IMR-90 (cell line): ENCODE data around the gene SLC4A1AP. TPM values are rescaled to one million over a fixed set of nuclear protein-coding genes. Genes with fewer than 3 reads are reported as not detected.

Experiments
- ATAC-seq: fragments of 200-7000 bp; cut with Tn5 transposase; 2 replicates; pipeline ENCODE4 v1.9.1; 2020; ENCODE audit warnings: low read depth, mild to moderate bottlenecking, moderate library complexity
- BruUV-seq: library from RNA; stranded (reverse); fragments of 400-500 nt; replicated peaks from 2 replicates; lab custom pipeline; 2021; lab: Mats Ljungman, UMichigan
- CTCF ChIA-PET: fragments of 300-600 bp; formaldehyde crosslinking; extraction: SDS; loops from one replicate; lab custom pipeline; 2021; ENCODE audit warnings: antibody characterized with exemption; lab: Yijun Ruan, JAX
- POLR2A ChIA-PET: fragments of 300-600 bp; sonication (Branson Sonifier 250); formaldehyde crosslinking; loops from one replicate; lab custom pipeline; 2022; ENCODE audit warnings: antibody characterized with exemption; ENCODE audit not compliant: unreplicated experiment; lab: Charles Lee
- DNase-seq: peaks from one replicate; pipeline ENCODE4 v3.0.0; 2013
- H2AFZ ChIP-seq: replicated peaks from 2 replicates; pipeline ENCODE3; 2013; ENCODE audit warnings: low read length, mild to moderate bottlenecking; ENCODE audit not compliant: poor library complexity
- H2AK5ac ChIP-seq: 2 replicates; pipeline ENCODE4 v1.6.1; 2013; ENCODE audit warnings: low read depth, low read length, inconsistent platforms
- H2AK9ac ChIP-seq: replicated peaks from 2 replicates; pipeline ENCODE3; 2013; ENCODE audit warnings: mild to moderate bottlenecking, low read depth, low read length, moderate library complexity; ENCODE audit not compliant: poor library complexity
- H2BK120ac ChIP-seq: 2 replicates; pipeline ENCODE4 v1.6.1; 2013; ENCODE audit warnings: low read depth, low read length, inconsistent platforms
- H2BK15ac ChIP-seq: 3 replicates; pipeline ENCODE4 v1.6.1; 2013; ENCODE audit warnings: low read depth, low read length, inconsistent platforms
- H2BK20ac ChIP-seq: 2 replicates; pipeline ENCODE4 v1.6.1; 2013; ENCODE audit warnings: low read depth, mild to moderate bottlenecking, inconsistent platforms, low read length, moderate library complexity
- H2BK5ac ChIP-seq: 2 replicates; pipeline ENCODE4 v1.6.1; 2013; ENCODE audit warnings: mild to moderate bottlenecking, low read depth, low read length, inconsistent platforms; ENCODE audit not compliant: poor library complexity, severe bottlenecking
- H3K14ac ChIP-seq: replicated peaks from 2 replicates; pipeline ENCODE4 v1.6.1; 2013; ENCODE audit warnings: low read depth, low read length, inconsistent platforms
- H3K18ac ChIP-seq: 2 replicates; pipeline ENCODE4 v1.6.1; 2013; ENCODE audit warnings: low read depth, low read length, control low read depth
- H3K23ac ChIP-seq: 2 replicates; pipeline ENCODE4 v1.6.1; 2013; ENCODE audit warnings: low read depth, low read length, inconsistent platforms
- H3K27ac ChIP-seq: 2 replicates; pipeline ENCODE4 v1.5.1; 2013; ENCODE audit warnings: mild to moderate bottlenecking, control low read depth, low read length; ENCODE audit not compliant: insufficient read depth
- H3K27me3 ChIP-seq: 2 replicates; pipeline ENCODE4 v1.6.1; 2013; ENCODE audit warnings: low read length; ENCODE audit not compliant: control insufficient read depth, insufficient read depth
- H3K36me3 ChIP-seq: 2 replicates; pipeline ENCODE4 v1.6.1; 2013; ENCODE audit warnings: low read length, mixed read lengths; ENCODE audit not compliant: control insufficient read depth, insufficient read depth
- H3K4ac ChIP-seq: 2 replicates; pipeline ENCODE4 v1.6.1; 2013; ENCODE audit warnings: low read depth, low read length, inconsistent platforms
- H3K4me1 ChIP-seq: 2 replicates; pipeline ENCODE4 v1.6.1; 2013; ENCODE audit warnings: low read length, mixed read lengths; ENCODE audit not compliant: control insufficient read depth, insufficient read depth
- H3K4me2 ChIP-seq: 2 replicates; pipeline ENCODE4 v1.6.1; 2013; ENCODE audit warnings: low read depth, mild to moderate bottlenecking, control low read depth, low read length, moderate library complexity
- H3K4me3 ChIP-seq: 2 replicates; pipeline ENCODE4 v1.5.1; 2013; ENCODE audit warnings: low read depth, mild to moderate bottlenecking, control low read depth, low read length, moderate library complexity; ENCODE audit not compliant: insufficient read depth
- H3K56ac ChIP-seq: 2 replicates; pipeline ENCODE4 v1.6.1; 2013; ENCODE audit warnings: low read length, inconsistent platforms; ENCODE audit not compliant: insufficient read depth; ENCODE audit errors: extremely low read depth
- H3K79me1 ChIP-seq, 2 experiments: 2 replicates each; pipeline ENCODE4 v1.6.1; 2013; ENCODE audit warnings: low read length in 2 of 2, inconsistent platforms in 1 of 2, low read depth in 1 of 2
- H3K9ac ChIP-seq: 2 replicates; pipeline ENCODE4 v1.6.1; 2013; ENCODE audit warnings: low read depth, low read length, control low read depth
- H3K9me1 ChIP-seq: 2 replicates; pipeline ENCODE4 v1.6.1; 2013; ENCODE audit warnings: low read length, inconsistent platforms; ENCODE audit not compliant: insufficient read depth
- H3K9me3 ChIP-seq: 2 replicates; pipeline ENCODE4 v1.6.1; 2013; ENCODE audit warnings: low read length; ENCODE audit not compliant: control insufficient read depth, insufficient read depth
- H4K20me1 ChIP-seq: 2 replicates; pipeline ENCODE4 v1.6.1; 2013; ENCODE audit warnings: low read length, inconsistent platforms; ENCODE audit not compliant: insufficient read depth
- H4K5ac ChIP-seq: 2 replicates; pipeline ENCODE4 v1.6.1; 2013; ENCODE audit warnings: mild to moderate bottlenecking, low read depth, low read length, control low read depth
- H4K8ac ChIP-seq, 2 experiments: 2 replicates each; pipeline ENCODE4 v1.6.1; 2013; ENCODE audit warnings: low read depth in 2 of 2, low read length in 2 of 2, control low read depth in 1 of 2, inconsistent platforms in 1 of 2
- H4K91ac ChIP-seq: 2 replicates; pipeline ENCODE4 v1.6.1; 2013; ENCODE audit warnings: low read depth, low read length, inconsistent platforms; ENCODE audit not compliant: insufficient read depth
- BHLHE40 ChIP-seq: fragments of 150-350 bp; IDR thresholded peaks from 2 replicates; pipeline ENCODE4 v1.6.1; 2016; ENCODE audit warnings: mild to moderate bottlenecking, low read depth, low read length
- CEBPB ChIP-seq: IDR thresholded peaks from 2 replicates; pipeline ENCODE4 v1.6.1; 2012; ENCODE audit warnings: low read depth, low read length, improper control_type of control experiment
- CHD1 ChIP-seq: IDR thresholded peaks from 2 replicates; pipeline ENCODE4 v1.6.1; 2012; ENCODE audit warnings: low read depth, low read length, improper control_type of control experiment
- ELK1 ChIP-seq: fragments of 150-350 bp; IDR thresholded peaks from 2 replicates; pipeline ENCODE4 v1.6.1; 2016; ENCODE audit warnings: low read depth, mild to moderate bottlenecking, low read length, moderate library complexity, borderline replicate concordance
- FOS ChIP-seq: fragments of 150-350 bp; IDR thresholded peaks from 2 replicates; pipeline ENCODE4 v1.6.1; 2016; ENCODE audit warnings: low read depth, low read length
- MAZ ChIP-seq: IDR thresholded peaks from 2 replicates; pipeline ENCODE4 v1.6.1; 2012; ENCODE audit warnings: low read depth, mild to moderate bottlenecking, low read length, improper control_type of control experiment, moderate library complexity, borderline replicate concordance
- MXI1 ChIP-seq: IDR thresholded peaks from 2 replicates; pipeline ENCODE4 v1.6.1; 2012; ENCODE audit warnings: low read depth, mild to moderate bottlenecking, low read length, moderate library complexity, borderline replicate concordance
- NFE2L2 ChIP-seq: fragments of 150-350 bp; IDR thresholded peaks from 2 replicates; pipeline ENCODE4 v1.6.1; 2016; ENCODE audit warnings: low read depth, mild to moderate bottlenecking, low read length
- POLR2A ChIP-seq: IDR thresholded peaks from 2 replicates; pipeline ENCODE4 v1.6.1; 2012; ENCODE audit warnings: mild to moderate bottlenecking, low read depth, low read length
- RCOR1 ChIP-seq: IDR thresholded peaks from 2 replicates; pipeline ENCODE4 v1.6.1; 2012; ENCODE audit warnings: mild to moderate bottlenecking, low read length, improper control_type of control experiment; ENCODE audit not compliant: insufficient replicate concordance
- RFX5 ChIP-seq: IDR thresholded peaks from 2 replicates; pipeline ENCODE4 v1.8.0; 2012; ENCODE audit warnings: low read depth, mild to moderate bottlenecking, low read length, moderate library complexity
- SMC3 ChIP-seq: fragments of 150-350 bp; IDR thresholded peaks from 2 replicates; pipeline ENCODE4 v1.6.1; 2016; ENCODE audit warnings: low read depth, mild to moderate bottlenecking, antibody characterized with exemption, low read length, moderate library complexity
- WGBS, 2 experiments: methylation state at CpG; one replicate each; pipeline versions ENCODE4 v1.1.5 to v1.1.7; 2013; ENCODE audit warnings: missing lambda C conversion rate in 2 of 2; ENCODE audit not compliant: insufficient read length in 1 of 2; ENCODE audit errors: extremely low coverage in 2 of 2; 5-methylcytosine and 5-hydroxymethylcytosine counted together
- dilution Hi-C: fragments of 300-500 bp; cut with HindIII; formaldehyde crosslinking; loops from one replicate; pipeline ENCODE4 v1.14.3; 2018; ENCODE audit warnings: low sequenced_read_pairs; ENCODE audit not compliant: unreplicated experiment
- in situ Hi-C: fragments of 300-500 bp; cut with MboI; formaldehyde crosslinking; loops from 3 replicates; pipeline ENCODE4 v1.14.3; 2019; ENCODE audit warnings: low sequenced_read_pairs, inconsistent platforms, mixed read lengths
- intact Hi-C: fragments of 100-400 bp; cut with micrococcal nuclease; formaldehyde crosslinking; loops from 2 replicates; pipeline ENCODE4 v1.10.0; 2022
- polyA plus RNA-seq, 3 experiments: library from polyadenylated mRNA; depleted of rRNA; stranded (reverse); fragments of >200 nt; gene quantifications; 2 replicates each; pipeline ENCODE4 v1.2.3, GENCODE V29; 2012; ENCODE audit warnings: low replicate concordance in 1 of 3
- total RNA-seq: library from RNA; depleted of rRNA; stranded (reverse); fragments of >200 nt; gene quantifications from 2 replicates; pipeline ENCODE4 v1.2.3, GENCODE V29; 2012
- TF ChIP-seq, protein P1 (sequence below): fragments of 150-350 bp; IDR thresholded peaks from 2 replicates; pipeline ENCODE4 v1.6.1; 2017; ENCODE audit warnings: mild to moderate bottlenecking, antibody characterized with exemption, low read length, low read depth
- TF ChIP-seq, protein P2 (sequence below): conservative IDR thresholded peaks from 2 replicates; pipeline ENCODE4 v1.5.1; 2012; ENCODE audit warnings: mild to moderate bottlenecking, low read depth, low read length, improper control_type of control experiment

SLC4A1AP gene
- total and polyA plus RNA-seq, 2 of the 4 experiments (the other 2 are of a cell fraction): 11.7 to 13.6 TPM

GRCh38 chr2:27636766-27637165, 26.9 kb upstream of the SLC4A1AP start:
- H2AK5ac ChIP-seq: no peak overlapping the region
- H3K23ac ChIP-seq: no peak overlapping the region
- no peak overlapping the region for H2AK9ac ChIP-seq
- H3K4me1 ChIP-seq: no peaks in the 10 kb centered on the region
- H3K27ac ChIP-seq: no peak overlapping the region
- no peak overlapping the region for H3K4me2 ChIP-seq
- no peak overlapping the region for H3K9ac ChIP-seq
- H3K9me1 ChIP-seq: no peaks in the 10 kb centered on the region
- no peak overlapping the region for H4K5ac ChIP-seq
- H2BK5ac ChIP-seq: no peak overlapping the region
- DNase-seq (peak; percentile 28), ATAC-seq (no peak)
- in situ Hi-C loops: no loop called here
- no CpG with 5 or more reads among the region's 5 CpGs for WGBS, 2 experiments
- H3K79me1 ChIP-seq: peaks cover 9 to 24% of the 10 kb centered on the region in 2 experiments; a peak in 3 of 4 replicates
- ChIA-PET CTCF (no interaction called here), POLR2A (no interaction called here)
- dilution Hi-C loops: no loop called here
- peaks cover 33% of the 10 kb centered on the region for H3K36me3 ChIP-seq
- H4K20me1 ChIP-seq: peaks cover 4% of the 10 kb centered on the region; the same call in 1 of the 2 replicates
- no peak overlapping the region for H2BK120ac ChIP-seq
- H3K56ac ChIP-seq: no peak overlapping the region
- no peak overlapping the region for H2BK15ac ChIP-seq
- H3K27me3 ChIP-seq: no peaks in the 10 kb centered on the region
- TF ChIP-seq, protein P1, sequence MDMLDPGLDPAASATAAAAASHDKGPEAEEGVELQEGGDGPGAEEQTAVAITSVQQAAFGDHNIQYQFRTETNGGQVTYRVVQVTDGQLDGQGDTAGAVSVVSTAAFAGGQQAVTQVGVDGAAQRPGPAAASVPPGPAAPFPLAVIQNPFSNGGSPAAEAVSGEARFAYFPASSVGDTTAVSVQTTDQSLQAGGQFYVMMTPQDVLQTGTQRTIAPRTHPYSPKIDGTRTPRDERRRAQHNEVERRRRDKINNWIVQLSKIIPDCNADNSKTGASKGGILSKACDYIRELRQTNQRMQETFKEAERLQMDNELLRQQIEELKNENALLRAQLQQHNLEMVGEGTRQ: no peak
- TF ChIP-seq ELK1 (no peak), CEBPB (no peak), FOS (no peak), MAZ (no peak), RFX5 (no peak), NFE2L2 (no peak), CHD1 (no peak), BHLHE40 (no peak), MXI1 (no peak), SMC3 (no peak), RCOR1 (no peak), POLR2A (no peak)
- TF ChIP-seq, protein P2, sequence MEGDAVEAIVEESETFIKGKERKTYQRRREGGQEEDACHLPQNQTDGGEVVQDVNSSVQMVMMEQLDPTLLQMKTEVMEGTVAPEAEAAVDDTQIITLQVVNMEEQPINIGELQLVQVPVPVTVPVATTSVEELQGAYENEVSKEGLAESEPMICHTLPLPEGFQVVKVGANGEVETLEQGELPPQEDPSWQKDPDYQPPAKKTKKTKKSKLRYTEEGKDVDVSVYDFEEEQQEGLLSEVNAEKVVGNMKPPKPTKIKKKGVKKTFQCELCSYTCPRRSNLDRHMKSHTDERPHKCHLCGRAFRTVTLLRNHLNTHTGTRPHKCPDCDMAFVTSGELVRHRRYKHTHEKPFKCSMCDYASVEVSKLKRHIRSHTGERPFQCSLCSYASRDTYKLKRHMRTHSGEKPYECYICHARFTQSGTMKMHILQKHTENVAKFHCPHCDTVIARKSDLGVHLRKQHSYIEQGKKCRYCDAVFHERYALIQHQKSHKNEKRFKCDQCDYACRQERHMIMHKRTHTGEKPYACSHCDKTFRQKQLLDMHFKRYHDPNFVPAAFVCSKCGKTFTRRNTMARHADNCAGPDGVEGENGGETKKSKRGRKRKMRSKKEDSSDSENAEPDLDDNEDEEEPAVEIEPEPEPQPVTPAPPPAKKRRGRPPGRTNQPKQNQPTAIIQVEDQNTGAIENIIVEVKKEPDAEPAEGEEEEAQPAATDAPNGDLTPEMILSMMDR: no peak
- H4K91ac ChIP-seq: no peak overlapping the region
- no peak overlapping the region for H2AFZ ChIP-seq
- intact Hi-C loops: no loop called here
- H3K18ac ChIP-seq: no peak overlapping the region
- H3K4ac ChIP-seq: no peak overlapping the region
- no peak overlapping the region for H4K8ac ChIP-seq
- H3K4me3 ChIP-seq: no peak overlapping the region
- no peaks in the 10 kb centered on the region for H3K9me3 ChIP-seq
- no TSS peak for BruUV-seq
- H2BK20ac ChIP-seq: no peak overlapping the region
- no peak overlapping the region for H3K14ac ChIP-seq
